ENCODE data around the gene DCAF8.
A peak's percentile ranks its signal among the peaks of the same experiment; 100 is the strongest.
"Not testable (repeated sequence)": the region's sequence is repeated elsewhere in the genome, so short reads cannot be mapped to it uniquely, and the experiment has no call there.

DCAF8 gene

GRCh38 chr1:160261893-160262794 lies at the start of gene DCAF8:
Gene DCAF8, minus strand, starts transcription at chr1:160262549. Its CDS starts 18,541 bp downstream, at chr1:160244008.
- peak; percentile 91 for DNase-seq

DNA sequence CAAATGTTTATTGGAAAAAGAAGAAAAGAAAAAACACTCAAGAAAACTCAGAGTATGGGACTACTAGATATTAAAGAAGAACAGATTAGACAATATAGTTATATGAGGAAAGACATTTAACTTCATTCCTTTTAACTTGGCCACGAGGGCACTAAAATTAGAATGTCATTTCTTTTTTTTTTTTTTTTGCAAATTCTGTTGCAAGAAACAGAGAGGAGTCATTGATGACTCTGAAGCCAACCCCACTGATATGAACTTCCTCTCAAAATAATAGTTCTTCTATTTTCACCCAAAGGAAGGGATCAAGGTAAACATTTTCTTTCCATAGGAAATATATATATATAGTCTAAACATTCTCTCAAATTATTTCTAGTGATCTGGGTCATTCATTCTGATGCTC lies 47.2 kb upstream of the DCAF8 start:
- no peak for DNase-seq

GRCh38 chr1:160309185-160309557 lies 46.8 kb upstream of the DCAF8 start:
- no peak for DNase-seq

GRCh38 chr1:160308451-160309184 lies 46.3 kb upstream of the DCAF8 start:
- DNase-seq = no peak

DNA sequence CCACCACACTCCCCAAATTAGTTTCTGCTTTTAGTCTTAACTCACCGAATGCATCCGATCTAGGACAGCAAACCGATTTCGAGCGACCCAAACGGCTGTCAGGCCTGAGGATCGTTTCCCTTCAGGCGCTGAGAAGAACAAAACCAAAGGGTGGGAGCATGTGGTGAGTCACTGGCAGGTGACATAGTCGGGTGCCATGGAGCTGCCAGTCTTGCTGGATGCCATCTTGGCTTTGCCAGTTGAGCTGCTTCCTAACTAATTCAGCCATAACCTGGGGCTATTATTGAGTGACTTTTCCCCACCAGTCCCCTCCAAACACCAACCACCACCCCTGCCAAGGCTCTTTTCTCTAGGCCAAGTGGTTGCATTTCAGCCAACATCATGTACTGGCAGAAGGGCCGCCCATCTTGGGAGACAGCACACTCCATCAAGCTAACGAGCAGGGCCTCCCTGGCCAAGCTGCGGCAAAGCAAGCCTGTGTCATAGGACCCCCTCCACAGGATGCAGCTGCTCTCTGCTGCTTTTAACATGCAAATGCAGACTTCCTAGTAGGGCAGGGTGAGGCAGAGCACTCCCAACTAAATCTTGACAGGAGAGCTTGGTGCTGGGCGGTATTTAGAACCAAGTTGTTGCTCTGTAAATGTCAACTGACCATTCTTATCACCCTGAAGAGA lies 44.9 kb upstream of the DCAF8 start:
- no peak for DNase-seq

DNA sequence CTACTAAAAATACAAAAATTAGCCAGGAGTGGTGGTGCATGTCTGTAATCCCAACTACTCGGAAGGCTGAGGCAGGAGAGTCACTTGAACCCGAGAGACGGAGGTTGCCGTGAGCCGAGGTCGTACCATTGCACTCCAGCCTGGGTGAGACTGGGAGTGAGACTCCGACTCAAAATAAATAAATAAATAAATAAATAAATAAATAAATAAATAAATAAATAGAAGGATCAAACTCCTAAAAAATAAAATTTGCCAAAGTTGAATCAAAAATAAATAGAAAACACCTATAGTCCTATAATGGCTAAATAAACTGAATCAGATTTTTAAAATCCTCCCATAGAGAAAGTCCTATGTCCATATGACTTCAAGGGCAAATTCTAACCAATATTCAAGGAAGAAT lies 37.8 kb upstream of the DCAF8 start:
- no peak for DNase-seq

GRCh38 chr1:160296036-160296435 lies 33.7 kb upstream of the DCAF8 start:
- no peak for DNase-seq

DNA sequence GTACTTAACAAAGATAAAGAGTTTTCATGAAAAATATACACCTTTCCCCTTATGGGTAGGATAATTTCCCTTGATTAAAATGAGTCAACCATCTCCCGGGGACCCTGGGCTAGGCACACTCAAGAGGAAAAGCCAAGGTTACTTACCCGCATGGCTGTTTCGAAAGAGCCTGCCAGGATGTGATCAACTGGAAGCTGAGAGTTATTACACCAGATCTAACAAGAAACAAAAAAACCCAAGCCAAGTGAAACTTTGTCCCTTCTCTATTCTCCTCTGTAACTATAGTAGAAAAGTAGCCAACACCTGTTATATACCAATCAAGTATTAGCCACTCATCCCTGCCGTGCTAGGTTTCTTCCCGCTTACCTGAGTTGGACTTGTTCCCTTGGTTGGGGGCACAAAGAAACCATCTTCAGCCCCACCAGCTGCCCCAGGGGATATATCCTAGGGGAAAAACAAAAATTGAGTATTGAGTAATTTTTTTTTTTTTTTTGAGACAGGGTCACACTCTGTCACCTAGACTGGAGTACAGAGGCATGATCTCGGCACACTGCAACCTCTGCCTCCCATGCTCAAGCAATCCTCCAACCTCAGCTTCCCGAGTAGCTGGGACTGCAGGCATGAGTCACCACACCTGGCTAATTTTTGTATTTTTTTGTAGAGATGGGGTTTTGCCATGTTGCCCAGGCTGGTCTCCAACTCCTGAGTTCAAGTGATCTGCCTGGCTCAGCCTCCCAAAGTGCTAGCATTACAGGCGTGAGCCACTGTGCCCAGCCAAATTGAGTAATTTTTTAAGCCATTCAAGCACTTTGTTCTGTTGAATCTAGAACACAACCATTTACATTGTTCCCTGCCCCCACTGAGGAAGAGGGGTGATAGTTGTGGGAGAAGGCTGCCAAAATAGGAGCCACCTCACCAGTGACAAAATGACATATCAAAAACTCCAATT lies 30.9 kb upstream of the DCAF8 start:
- DNase-seq = no peak

DNA sequence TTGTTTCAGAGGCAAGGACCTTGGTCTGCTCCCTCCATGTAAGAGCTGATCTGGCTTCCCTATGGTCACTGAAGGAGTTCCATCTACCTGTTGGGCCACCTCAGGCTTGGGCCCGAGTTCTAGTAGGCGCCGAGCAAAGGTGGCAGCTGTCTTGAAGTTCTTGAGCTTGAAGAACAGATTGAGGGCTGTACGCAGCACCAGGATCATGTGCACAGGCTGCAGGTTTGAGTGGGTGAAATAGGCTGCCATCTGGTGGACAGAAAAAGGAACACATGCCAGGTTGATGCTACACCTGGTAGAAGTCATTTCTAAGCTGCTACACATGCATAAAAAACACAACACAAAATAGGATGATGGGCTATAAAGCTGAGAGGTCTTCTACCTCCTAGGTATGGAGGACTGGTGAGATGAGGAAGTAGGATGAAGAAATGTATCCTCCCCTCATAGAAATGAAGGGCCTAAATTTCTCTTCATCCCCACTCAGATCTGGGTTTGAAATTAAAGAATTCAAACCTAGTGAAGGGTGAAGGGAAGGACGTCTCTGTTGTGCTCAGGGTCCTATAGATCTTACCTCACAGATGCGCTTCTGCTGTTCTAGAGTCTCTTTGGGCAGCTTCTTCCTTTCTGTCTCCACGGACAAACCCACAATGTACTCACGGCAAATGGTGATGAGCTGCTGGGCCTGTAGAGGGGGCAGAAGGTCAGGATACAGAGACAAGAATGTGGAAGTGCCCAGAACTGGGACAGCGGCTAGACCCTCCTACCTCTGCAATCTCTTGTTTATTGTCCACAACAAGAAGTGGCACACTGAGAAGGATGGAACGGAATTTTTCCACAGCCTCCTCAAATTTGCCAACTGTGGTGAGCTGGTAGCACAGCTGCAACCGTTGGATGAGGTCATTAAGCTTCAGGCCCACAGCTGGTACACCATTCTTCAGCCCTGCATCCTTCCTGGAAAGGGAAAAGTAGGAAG lies 29.2 kb upstream of the DCAF8 start:
- DNase-seq = no peak

DNA sequence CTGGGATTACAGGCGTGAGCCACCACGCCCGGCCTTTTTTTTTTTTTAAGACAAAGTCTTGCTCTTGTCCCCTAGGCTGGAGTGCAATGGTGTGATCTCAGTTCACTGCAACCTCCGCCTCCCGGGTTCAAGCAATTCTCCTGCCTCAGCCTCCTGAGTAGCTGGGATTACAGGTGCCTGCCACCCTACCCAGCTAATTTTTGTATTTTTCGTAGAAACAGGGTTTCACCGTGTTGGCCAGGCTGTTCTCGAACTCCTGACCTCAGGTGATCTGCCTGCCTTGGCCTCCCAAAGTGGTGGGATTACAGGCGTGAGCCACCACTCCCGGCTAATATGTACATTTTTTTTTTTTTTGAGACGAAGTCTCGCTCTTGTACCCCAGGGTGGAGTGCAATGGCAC lies 25.4 kb upstream of the DCAF8 start:
- not testable (repeated sequence) for DNase-seq

DNA sequence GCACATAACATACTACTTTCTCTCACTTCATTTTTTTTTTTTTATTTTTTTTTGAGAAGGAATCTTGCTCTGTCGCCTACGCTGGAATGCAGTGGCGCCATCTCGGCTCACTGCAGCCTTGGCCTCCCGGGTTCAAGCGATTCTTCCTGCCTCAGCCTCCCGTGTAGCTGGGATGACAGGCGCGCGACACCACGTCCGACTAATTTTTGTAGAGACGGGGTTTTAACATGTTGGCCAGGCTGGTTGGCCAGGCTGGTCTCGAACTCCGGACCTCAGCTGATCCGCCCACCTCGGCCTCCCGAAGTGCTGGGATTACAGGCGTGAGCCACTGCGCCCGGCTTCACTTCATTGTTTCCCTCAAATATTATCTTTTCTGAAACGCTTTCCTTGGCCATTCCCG lies 23.2 kb upstream of the DCAF8 start:
- DNase-seq = no peak

DNA sequence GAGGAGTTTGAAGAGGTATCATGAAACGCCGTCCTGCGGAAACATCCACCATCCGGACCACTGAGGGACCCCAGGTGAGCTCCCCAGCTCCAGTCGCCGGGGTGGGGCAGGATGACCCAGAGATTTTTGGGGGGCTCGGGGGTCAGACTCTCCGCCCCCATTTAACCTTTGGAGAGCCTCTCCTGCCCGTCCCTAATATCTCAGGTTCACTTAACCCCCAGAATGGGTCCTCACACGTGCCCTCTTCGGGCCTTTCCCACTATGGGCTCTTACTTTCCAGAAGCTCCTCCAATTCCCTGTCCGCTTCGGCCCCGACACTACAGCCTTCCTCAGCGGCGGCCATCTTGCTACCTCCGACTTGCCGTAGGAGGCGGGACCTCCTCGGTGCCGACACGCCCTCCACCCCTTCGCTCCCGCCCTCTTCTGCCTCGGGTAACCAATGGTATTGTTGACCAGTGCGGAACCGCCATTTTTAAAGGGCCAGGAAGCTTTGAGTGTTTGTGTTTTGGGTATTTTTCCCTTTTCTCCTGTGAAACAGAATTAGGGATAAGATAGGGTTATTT lies 22.5 kb upstream of the DCAF8 start, which contains the start of gene PEX19:
TSS of gene PEX19 (minus strand) at position 352 of the 563 bp plus-strand sequence. CDS start at position 343, 9 bp downstream.
- DNase-seq = peak; percentile 89

DNA sequence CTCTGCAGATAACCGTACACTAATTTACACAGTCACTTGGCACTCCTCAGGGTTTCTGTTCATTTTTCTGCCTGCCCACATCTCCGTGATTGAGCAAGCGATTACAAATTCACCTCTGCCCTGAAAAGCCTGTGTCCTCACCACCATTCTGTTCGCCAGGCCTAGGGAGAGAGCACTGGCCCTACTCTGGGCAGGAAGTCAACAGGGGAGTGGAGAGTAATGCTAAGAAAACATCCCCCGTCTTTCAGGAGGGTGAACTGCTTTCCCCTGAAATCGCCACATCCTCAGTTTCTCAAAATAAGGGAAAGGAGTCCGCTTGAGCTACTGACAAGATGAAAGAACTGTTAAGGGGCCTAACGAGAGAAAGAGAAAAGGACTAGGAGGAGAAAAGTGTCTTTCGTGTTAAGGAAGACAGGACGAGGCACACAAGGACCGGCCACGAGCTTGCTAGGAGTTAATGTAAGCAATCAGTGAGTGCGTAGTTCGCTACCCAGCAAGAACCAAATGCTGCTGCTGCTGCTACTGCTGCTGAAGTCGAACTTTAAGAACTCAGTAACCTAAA lies 22.0 kb upstream of the DCAF8 start:
- no peak for DNase-seq

DNA sequence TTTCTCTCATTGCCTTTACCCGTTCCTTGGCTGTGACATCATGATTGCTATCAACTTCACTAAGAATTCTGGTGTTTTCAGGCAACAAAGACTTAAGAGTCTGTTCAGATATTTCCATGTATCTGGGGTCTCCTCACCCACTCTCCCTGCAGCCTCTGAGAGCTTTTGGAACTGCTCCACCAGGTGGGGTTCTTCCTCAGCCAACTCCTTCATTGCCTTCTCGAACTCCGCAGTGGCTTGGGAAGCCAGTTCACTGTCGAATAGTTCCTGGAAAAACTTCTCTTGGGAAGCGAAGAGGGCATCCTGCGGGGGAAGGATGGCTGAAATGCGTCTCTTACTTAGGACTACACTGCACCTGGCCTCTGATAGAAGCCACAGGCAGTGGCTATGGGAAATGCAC lies 20.5 kb upstream of the DCAF8 start:
- no peak for DNase-seq

DNA sequence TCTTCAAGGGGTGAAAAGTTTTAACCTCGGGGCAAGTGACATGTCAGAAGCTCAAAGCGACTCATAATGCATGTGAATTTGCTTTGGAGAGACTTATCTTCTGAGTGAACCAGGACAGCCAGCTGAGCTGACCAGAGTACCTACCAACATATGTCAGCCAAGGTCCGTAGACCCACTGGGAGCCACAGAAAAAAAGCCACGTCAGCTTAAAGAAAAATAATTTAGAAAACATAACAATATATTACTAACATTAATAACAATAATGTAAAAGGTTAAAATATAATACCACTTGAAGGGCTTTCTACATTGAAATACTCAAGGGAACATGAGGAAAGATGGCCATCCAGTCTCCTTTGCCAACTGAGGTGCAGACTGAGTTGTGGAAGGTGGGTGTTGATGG lies 15.6 kb upstream of the DCAF8 start:
- no peak for DNase-seq

GRCh38 chr1:160277330-160277729 lies 15.0 kb upstream of the DCAF8 start:
- DNase-seq = no peak

DNA sequence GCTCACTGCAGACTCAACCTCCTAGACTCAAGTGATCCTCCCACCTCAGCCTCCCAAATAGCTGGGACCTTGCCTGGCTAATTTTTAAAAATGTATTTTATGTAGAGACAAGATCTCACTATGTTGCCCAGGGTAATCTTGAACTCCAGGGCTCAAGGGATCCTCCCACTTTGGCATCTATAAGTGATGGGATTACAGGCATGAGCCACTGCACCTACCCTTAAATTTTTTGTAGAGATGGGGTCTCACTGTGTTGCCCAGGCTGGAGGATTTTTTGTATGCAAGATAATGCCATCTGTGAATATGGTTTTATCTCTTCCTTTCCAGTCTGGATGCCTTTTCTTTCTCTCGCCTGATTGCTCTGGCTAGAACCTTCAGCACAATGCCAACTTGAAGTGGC lies 8.7 kb upstream of the DCAF8 start:
- no peak for DNase-seq

DNA sequence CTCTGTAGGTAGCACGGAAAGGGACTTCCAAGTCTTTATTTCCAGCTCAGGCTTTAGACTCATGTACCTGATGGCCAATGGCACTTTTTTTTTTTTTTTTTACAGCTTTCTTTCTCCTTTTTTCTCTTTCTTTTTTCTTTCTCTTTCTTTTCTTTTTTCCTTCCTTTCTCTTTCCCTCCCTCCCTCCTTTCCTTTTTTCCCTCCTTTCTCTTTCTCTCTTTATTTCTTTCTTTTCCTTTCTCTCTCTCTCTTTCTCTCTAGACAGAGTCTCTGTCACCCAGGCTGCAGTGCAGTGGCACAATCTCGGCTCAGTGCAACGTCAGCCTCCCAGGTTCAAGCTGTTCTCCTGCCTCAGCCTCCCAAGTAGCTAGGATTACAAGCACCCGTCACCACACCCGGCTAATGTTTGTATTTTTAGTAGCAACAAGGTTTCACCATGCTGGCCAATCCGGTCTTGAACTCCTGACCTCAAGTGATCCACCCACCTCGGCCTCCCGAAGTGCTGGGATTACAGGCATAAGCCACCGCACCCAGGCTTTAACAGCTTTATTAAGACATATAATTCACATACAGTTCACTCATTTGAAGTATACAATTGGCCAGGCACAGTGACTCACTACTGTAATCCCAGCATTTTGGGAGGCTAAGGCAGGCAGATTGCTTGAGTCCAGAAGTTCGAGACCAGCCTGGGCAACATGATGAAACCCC lies 5.1 kb upstream of the DCAF8 start:
- no peak for DNase-seq

DNA sequence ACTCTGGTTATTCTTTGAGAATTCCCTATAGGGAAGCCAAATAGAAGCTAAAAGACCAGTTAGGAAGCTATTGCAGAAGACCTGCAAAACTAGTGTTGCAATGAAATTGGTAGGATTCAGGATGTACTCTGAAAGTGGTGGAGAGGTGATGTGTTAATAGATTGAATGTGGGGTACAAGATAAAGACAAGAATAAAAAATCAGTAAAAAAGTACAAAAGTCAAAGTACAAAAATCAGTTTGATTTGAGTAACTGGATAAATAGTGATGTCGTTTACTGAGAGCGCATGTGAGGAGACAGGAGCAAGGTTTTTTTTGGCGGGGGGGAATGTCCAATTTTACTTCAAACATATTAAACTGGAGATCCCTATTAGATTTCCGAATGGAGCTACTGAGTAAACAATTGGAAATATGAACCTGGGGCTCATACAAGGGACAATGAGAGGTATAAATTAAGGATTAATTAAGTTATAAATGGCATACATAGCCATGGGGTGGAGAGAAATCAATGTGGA lies 2.5 kb upstream of the DCAF8 start:
- no peak for DNase-seq

- no peak for DNase-seq
Measured at GRCh38 chr1:160261556-160261892, 825 bp downstream of the DCAF8 start.

All from T1000 (cell line).